Endothelial cell of umbilical vein (primary cell): ENCODE measurements around the gene LSP1. TPM values are rescaled to one million over a fixed set of nuclear protein-coding genes. Genes with fewer than 3 reads are reported as not detected.

Experiments used
- BruUV-seq: library from RNA; stranded (reverse); fragments of 400-500 nt; replicated peaks from 2 replicates; lab custom pipeline; 2021; lab: Mats Ljungman, UMichigan
- CTCF ChIA-PET: fragments of 300-600, 350-600 bp; sonication (Branson Sonifier 250); formaldehyde crosslinking; loops from one replicate; lab custom pipeline; 2021; ENCODE audit warnings: antibody characterized with exemption, inconsistent platforms; lab: Charles Lee
- POLR2A ChIA-PET: fragments of 300-600, 350-600 bp; sonication (Branson Sonifier 250); formaldehyde crosslinking; loops from one replicate; lab custom pipeline; 2021; ENCODE audit warnings: antibody characterized with exemption, inconsistent platforms; lab: Charles Lee
- DNase-seq: peaks from one replicate; pipeline ENCODE4 v3.0.0-alpha.2; 2011; ENCODE audit warnings: low read depth, low spot score
- FAIRE-seq: peaks from 2 replicates; lab custom pipeline; 2011; peaks lifted over from hg19 to GRCh38; lab: Jason Lieb, UNC
- H2AFZ ChIP-seq: 2 replicates; pipeline ENCODE4 v1.6.0; 2012; ENCODE audit warnings: low read depth, low read length, control low read depth, inconsistent platforms
- H3K27ac ChIP-seq: 2 replicates; pipeline ENCODE4 v1.5.1; 2011; ENCODE audit warnings: low read depth, mild to moderate bottlenecking, control low read depth, low read length, moderate library complexity; ENCODE audit not compliant: insufficient read depth
- H3K27me3 ChIP-seq, 2 experiments: 2 replicates each; pipeline versions ENCODE4 v1.6.0 to v1.6.1; 2011; ENCODE audit warnings: low read length in 2 of 2, mixed read lengths in 1 of 2; ENCODE audit not compliant: control insufficient read depth in 2 of 2, insufficient read depth in 2 of 2
- H3K36me3 ChIP-seq, 2 experiments: 2 replicates in 1 of 2; 3 replicates in 1 of 2; pipeline ENCODE4 v1.5.1; 2011; ENCODE audit warnings: low read length in 2 of 2, mild to moderate bottlenecking in 1 of 2, moderate library complexity in 1 of 2; ENCODE audit not compliant: control insufficient read depth in 2 of 2, insufficient read depth in 2 of 2; ENCODE audit errors: extremely low read depth in 1 of 2
- H3K4me1 ChIP-seq: 3 replicates; pipeline ENCODE4 v1.5.1; 2011; ENCODE audit warnings: mild to moderate bottlenecking, low read length; ENCODE audit not compliant: control insufficient read depth, insufficient read depth; ENCODE audit errors: extremely low read depth
- H3K4me2 ChIP-seq: 2 replicates; pipeline ENCODE4 v1.6.1; 2011; ENCODE audit warnings: low read length, control low read depth, mixed read lengths; ENCODE audit not compliant: insufficient read depth
- H3K4me3 ChIP-seq, 3 experiments: fragments of 200-600 bp in 1 of 3; sonication (generic), shearing (Covaris generic) in 1 of 3; replicated peaks in 1 of 3; 2 replicates each; pipeline ENCODE4 v1.5.1; 2011 to 2016; ENCODE audit warnings: control low read depth in 3 of 3, low read length in 3 of 3, mild to moderate bottlenecking in 2 of 3, inconsistent platforms in 1 of 3, low read depth in 1 of 3, moderate library complexity in 1 of 3; ENCODE audit not compliant: insufficient read depth in 1 of 3
- H3K79me2 ChIP-seq: 2 replicates; pipeline ENCODE4 v1.6.0; 2012; ENCODE audit warnings: low read length, inconsistent platforms; ENCODE audit not compliant: control insufficient read depth, insufficient read depth
- H3K9ac ChIP-seq: replicated peaks from 2 replicates; pipeline ENCODE3; 2011; ENCODE audit warnings: low read length, control low read depth; ENCODE audit not compliant: insufficient read depth; ENCODE audit errors: extremely low read depth
- H3K9me1 ChIP-seq: replicated peaks from 3 replicates; pipeline ENCODE4 v1.6.0; 2011; ENCODE audit warnings: mild to moderate bottlenecking, low read length; ENCODE audit not compliant: control insufficient read depth, insufficient read depth; ENCODE audit errors: extremely low read depth
- H3K9me3 ChIP-seq: replicated peaks from 2 replicates; pipeline ENCODE4 v1.5.1; 2012; ENCODE audit warnings: low read length, inconsistent platforms; ENCODE audit not compliant: control insufficient read depth, insufficient read depth
- H4K20me1 ChIP-seq: replicated peaks from 2 replicates; pipeline ENCODE3; 2011; ENCODE audit warnings: mild to moderate bottlenecking, low read length; ENCODE audit not compliant: control insufficient read depth, insufficient read depth; ENCODE audit errors: extremely low read depth
- EZH2 ChIP-seq: IDR thresholded peaks from 2 replicates; pipeline ENCODE4 v1.6.1; 2012; ENCODE audit warnings: borderline replicate concordance, low read depth, mild to moderate bottlenecking, moderate library complexity, low read length, inconsistent platforms; ENCODE audit not compliant: severe bottlenecking
- FOS ChIP-seq: IDR thresholded peaks from 2 replicates; pipeline ENCODE4 v1.6.1; 2011; ENCODE audit warnings: mild to moderate bottlenecking, low read length, moderate library complexity, borderline replicate concordance; ENCODE audit not compliant: insufficient read depth
- GATA2 ChIP-seq: IDR thresholded peaks from 2 replicates; pipeline ENCODE4 v1.7.0; 2011; ENCODE audit warnings: low read depth, mild to moderate bottlenecking, moderate library complexity, mixed read lengths, low read length; ENCODE audit not compliant: insufficient read length, insufficient read depth
- JUN ChIP-seq: IDR thresholded peaks from 2 replicates; pipeline ENCODE4 v1.6.1; 2011; ENCODE audit warnings: borderline replicate concordance, low read depth; ENCODE audit not compliant: insufficient read length, insufficient read depth
- MYC ChIP-seq: IDR thresholded peaks from one replicate; pipeline ENCODE4 v1.6.1; 2011; ENCODE audit warnings: mild to moderate bottlenecking, low read depth, low read length
- POLR2A ChIP-seq: IDR thresholded peaks from 2 replicates; pipeline ENCODE4 v1.6.1; 2012; ENCODE audit warnings: low read depth, mild to moderate bottlenecking, control low read depth, low read length
- POLR2AphosphoS5 ChIP-seq: IDR thresholded peaks from 2 replicates; pipeline ENCODE4 v1.6.1; 2012; ENCODE audit warnings: low read depth, mild to moderate bottlenecking, control low read depth, low read length, moderate library complexity; ENCODE audit not compliant: insufficient read depth
- dilution Hi-C: fragments of 300-500 bp; cut with MboI; formaldehyde crosslinking; loops from one replicate; pipeline ENCODE4 v1.15.0; 2019; ENCODE audit warnings: low sequenced_read_pairs; ENCODE audit not compliant: extremely low pct_ligation_motif_present
- intact Hi-C: fragments of 100-400 bp; cut with micrococcal nuclease; formaldehyde crosslinking; loops from one replicate; pipeline ENCODE4 v1.10.0; 2022
- polyA plus RNA-seq, 4 experiments: library from polyadenylated mRNA; depleted of rRNA in 3 of 4; stranded (reverse) in 3 of 4; unstranded in 1 of 4; fragments of >200 nt; gene quantifications; 2 replicates each; pipeline versions ENCODE4 v1.2.1 to v1.2.3, GENCODE V29; 2011 to 2012; ENCODE audit warnings: missing spikeins in 1 of 4
- total RNA-seq: library from RNA; stranded (reverse); gene quantifications from 2 replicates; pipeline ENCODE4 v1.2.3, GENCODE V29; 2021
- TF ChIP-seq, protein P1 (sequence below): IDR thresholded peaks from 2 replicates; pipeline ENCODE4 v1.6.1; 2011; ENCODE audit not compliant: insufficient read depth, insufficient read length
- TF ChIP-seq, protein P2 (sequence below), 2 donors: IDR thresholded peaks; 1 replicate in 1 of 2; 2 replicates in 1 of 2; pipeline ENCODE4 v1.5.1; 2011; ENCODE audit warnings: low read length in 2 of 2, mild to moderate bottlenecking in 2 of 2, moderate library complexity in 2 of 2, control low read depth in 1 of 2, inconsistent platforms in 1 of 2, low read depth in 1 of 2; ENCODE audit not compliant: insufficient read depth in 1 of 2; ENCODE audit errors: extremely low read depth in 1 of 2

LSP1 gene
- total and polyA plus RNA-seq, 2 donors (not counting 3 experiments of a cell fraction or from before 2014, with no cell fraction given): not detected

DNA sequence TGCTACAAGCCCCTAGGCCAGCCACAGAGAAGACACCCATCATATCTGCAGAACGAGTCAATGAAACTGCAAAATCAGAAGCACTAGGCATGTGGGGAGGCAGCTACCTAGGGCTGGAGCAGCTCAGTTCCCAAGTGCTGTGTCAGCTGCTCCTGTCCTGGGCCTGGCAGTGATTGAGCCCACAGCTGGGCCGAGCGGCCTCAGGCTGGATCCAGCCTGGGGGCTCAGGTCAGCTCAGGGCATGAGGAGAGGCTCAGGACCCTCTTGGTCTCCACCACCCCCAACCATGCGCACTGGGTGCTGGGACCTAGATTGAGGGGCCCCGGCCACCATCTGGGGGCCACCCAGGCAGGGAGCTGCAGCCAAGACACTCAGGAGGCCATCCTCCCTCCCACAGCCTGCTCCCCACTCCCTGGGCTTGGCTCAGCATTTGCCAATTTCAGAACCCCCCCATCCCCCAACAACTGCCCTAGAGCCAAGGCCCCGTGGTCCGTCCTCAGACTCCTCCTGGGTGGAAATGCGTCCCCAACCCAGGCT lies 64.2 kb downstream of the LSP1 start:
- no TSS peak for BruUV-seq
- no peak for TF ChIP-seq JUN
- TF ChIP-seq POLR2A: no peak
- TF ChIP-seq POLR2AphosphoS5: no peak
- TF ChIP-seq, protein P1, sequence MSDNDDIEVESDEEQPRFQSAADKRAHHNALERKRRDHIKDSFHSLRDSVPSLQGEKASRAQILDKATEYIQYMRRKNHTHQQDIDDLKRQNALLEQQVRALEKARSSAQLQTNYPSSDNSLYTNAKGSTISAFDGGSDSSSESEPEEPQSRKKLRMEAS: no peak
- no peak for TF ChIP-seq EZH2
- no peak for TF ChIP-seq FOS
- no peak for TF ChIP-seq GATA2
- TF ChIP-seq MYC: no peak
- TF ChIP-seq, protein P2, sequence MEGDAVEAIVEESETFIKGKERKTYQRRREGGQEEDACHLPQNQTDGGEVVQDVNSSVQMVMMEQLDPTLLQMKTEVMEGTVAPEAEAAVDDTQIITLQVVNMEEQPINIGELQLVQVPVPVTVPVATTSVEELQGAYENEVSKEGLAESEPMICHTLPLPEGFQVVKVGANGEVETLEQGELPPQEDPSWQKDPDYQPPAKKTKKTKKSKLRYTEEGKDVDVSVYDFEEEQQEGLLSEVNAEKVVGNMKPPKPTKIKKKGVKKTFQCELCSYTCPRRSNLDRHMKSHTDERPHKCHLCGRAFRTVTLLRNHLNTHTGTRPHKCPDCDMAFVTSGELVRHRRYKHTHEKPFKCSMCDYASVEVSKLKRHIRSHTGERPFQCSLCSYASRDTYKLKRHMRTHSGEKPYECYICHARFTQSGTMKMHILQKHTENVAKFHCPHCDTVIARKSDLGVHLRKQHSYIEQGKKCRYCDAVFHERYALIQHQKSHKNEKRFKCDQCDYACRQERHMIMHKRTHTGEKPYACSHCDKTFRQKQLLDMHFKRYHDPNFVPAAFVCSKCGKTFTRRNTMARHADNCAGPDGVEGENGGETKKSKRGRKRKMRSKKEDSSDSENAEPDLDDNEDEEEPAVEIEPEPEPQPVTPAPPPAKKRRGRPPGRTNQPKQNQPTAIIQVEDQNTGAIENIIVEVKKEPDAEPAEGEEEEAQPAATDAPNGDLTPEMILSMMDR (IDR thresholded peaks at IDR 0.05; ENCODE audit: extremely low read depth in 1 of 2, insufficient read depth in 1 of 2, low read depth in 1 of 2, low read length in 2 of 2): no peak
- Histone ChIP-seq H3K27ac (no peak overlapping the region), H3K27me3 (no peaks in the 10 kb centered on the region), H3K36me3 (no peaks in the 10 kb centered on the region), H3K4me1 (no peaks in the 10 kb centered on the region), H3K4me2 (no peak overlapping the region), H2AFZ (no peak overlapping the region), H3K9me3 (no peaks in the 10 kb centered on the region), H3K79me2 (no peaks in the 10 kb centered on the region), H3K9ac (no peak overlapping the region), H3K9me1 (no peaks in the 10 kb centered on the region), H4K20me1 (no peaks in the 10 kb centered on the region), H3K4me3 (no peak overlapping the region)
- CTCF ChIA-PET: interaction anchor here (0.9 to 2.1 kb wide), 3 partner anchors 25 to 35 kb away, joined by 4 to 10 read pairs (median 4); partner anchors contain the start of gene PRR33
- DNase-seq (no peak), FAIRE-seq (no peak)
- dilution Hi-C loops: no loop called here
- POLR2A ChIA-PET: no interaction called here
- intact Hi-C loops: no loop called here
